Measurements from ENCODE around the gene SMKR1. TPM values are rescaled to one million over a fixed set of nuclear protein-coding genes. Genes with fewer than 3 reads are reported as not detected.

The SMKR1 gene
- total RNA-seq, 1 donor = 0.72 TPM

- Histone ChIP-seq H2AFZ (ENCODE audit: low read length) (no peak overlapping the region), H3K27me3 (ENCODE audit: insufficient read depth, low read length) (no peaks in the 10 kb centered on the region), H3K4me2 (ENCODE audit: insufficient read depth, low read length) (no peak overlapping the region), H4K20me1 (ENCODE audit: insufficient read depth, low read length) (no peaks in the 10 kb centered on the region), H3K9me3 (ENCODE audit: low read depth, low read length) (no peaks in the 10 kb centered on the region), H3K27ac (ENCODE audit: low read depth, low read length) (no peak overlapping the region), H3K4me1 (ENCODE audit: insufficient read depth, low read length) (peaks cover 29% of the 10 kb centered on the region), H3K79me2 (ENCODE audit: insufficient read depth, low read length) (no peaks in the 10 kb centered on the region), H3K4me3 (ENCODE audit: insufficient read depth, low read length) (no peak overlapping the region), H3K36me3 (ENCODE audit: insufficient read depth, low read length) (no peaks in the 10 kb centered on the region)
- no peak for TF ChIP-seq CTCF (IDR thresholded peaks at IDR 0.05; ENCODE audit: extremely low read depth, low read depth, low read length)
- DNase-seq (ENCODE audit: insufficient read length, low spot score, missing footprints) = no peak
Observed at GRCh38 chr7:129492391-129492790, 9.9 kb upstream of the SMKR1 start.

- no peak overlapping the region for H2AFZ ChIP-seq (ENCODE audit: low read length)
- no peaks in the 10 kb centered on the region for H3K36me3 ChIP-seq (ENCODE audit: insufficient read depth, low read length)
- H4K20me1 ChIP-seq (ENCODE audit: insufficient read depth, low read length) = no peaks in the 10 kb centered on the region
- H3K4me1 ChIP-seq (ENCODE audit: insufficient read depth, low read length) = peaks cover 29% of the 10 kb centered on the region
- H3K27ac ChIP-seq (ENCODE audit: low read depth, low read length) = peak overlapping the region; percentile 56
- no peaks in the 10 kb centered on the region for H3K79me2 ChIP-seq (ENCODE audit: insufficient read depth, low read length)
- no peak for DNase-seq (ENCODE audit: insufficient read length, low spot score, missing footprints)
- H3K4me3 ChIP-seq (ENCODE audit: insufficient read depth, low read length) = no peak overlapping the region
- TF ChIP-seq CTCF (IDR thresholded peaks at IDR 0.05; ENCODE audit: extremely low read depth, low read depth, low read length) = peak; percentile 23
- no peaks in the 10 kb centered on the region for H3K9me3 ChIP-seq (ENCODE audit: low read depth, low read length)
- H3K4me2 ChIP-seq (ENCODE audit: insufficient read depth, low read length) = no peak overlapping the region
- no peaks in the 10 kb centered on the region for H3K27me3 ChIP-seq (ENCODE audit: insufficient read depth, low read length)
Observed at GRCh38 chr7:129493555-129493954, 8.8 kb upstream of the SMKR1 start.

- Histone ChIP-seq H3K36me3 (ENCODE audit: insufficient read depth, low read length) (no peaks in the 10 kb centered on the region), H3K4me2 (ENCODE audit: insufficient read depth, low read length) (no peak overlapping the region), H3K79me2 (ENCODE audit: insufficient read depth, low read length) (no peaks in the 10 kb centered on the region), H2AFZ (ENCODE audit: low read length) (no peak overlapping the region), H3K4me1 (ENCODE audit: insufficient read depth, low read length) (peaks cover 25% of the 10 kb centered on the region), H3K27me3 (ENCODE audit: insufficient read depth, low read length) (no peaks in the 10 kb centered on the region), H4K20me1 (ENCODE audit: insufficient read depth, low read length) (no peaks in the 10 kb centered on the region), H3K27ac (ENCODE audit: low read depth, low read length) (peak overlapping the region; percentile 56), H3K4me3 (ENCODE audit: insufficient read depth, low read length) (no peak overlapping the region), H3K9me3 (ENCODE audit: low read depth, low read length) (no peaks in the 10 kb centered on the region)
- no peak for TF ChIP-seq CTCF (IDR thresholded peaks at IDR 0.05; ENCODE audit: extremely low read depth, low read depth, low read length)
- no peak for DNase-seq (ENCODE audit: insufficient read length, low spot score, missing footprints)
Observed at GRCh38 chr7:129494041-129494440, 8.3 kb upstream of the SMKR1 start.

GRCh38 chr7:129495987-129496386 lies 6.3 kb upstream of the SMKR1 start:
- no peak overlapping the region for H3K27ac ChIP-seq (ENCODE audit: low read depth, low read length)
- H3K27me3 ChIP-seq (ENCODE audit: insufficient read depth, low read length) = no peaks in the 10 kb centered on the region
- no peak overlapping the region for H3K4me2 ChIP-seq (ENCODE audit: insufficient read depth, low read length)
- no peaks in the 10 kb centered on the region for H3K36me3 ChIP-seq (ENCODE audit: insufficient read depth, low read length)
- no peak overlapping the region for H2AFZ ChIP-seq (ENCODE audit: low read length)
- H3K79me2 ChIP-seq (ENCODE audit: insufficient read depth, low read length) = no peaks in the 10 kb centered on the region
- TF ChIP-seq CTCF (IDR thresholded peaks at IDR 0.05; ENCODE audit: extremely low read depth, low read depth, low read length) = no peak
- H3K4me1 ChIP-seq (ENCODE audit: insufficient read depth, low read length) = peaks cover 16% of the 10 kb centered on the region
- DNase-seq (ENCODE audit: insufficient read length, low spot score, missing footprints) = no peak
- H4K20me1 ChIP-seq (ENCODE audit: insufficient read depth, low read length) = no peaks in the 10 kb centered on the region
- no peak overlapping the region for H3K4me3 ChIP-seq (ENCODE audit: insufficient read depth, low read length)
- H3K9me3 ChIP-seq (ENCODE audit: low read depth, low read length) = no peaks in the 10 kb centered on the region
